Heart left ventricle (tissue), 13 donors: ENCODE results near the gene PGGHG.

Source experiments
- CTCF ChIP-seq, 12 donors: fragments of 200-600 bp; sonication (generic) in 4 of 12; IDR thresholded peaks; one replicate each; pipeline versions ENCODE4 v1.5.0 to v1.8.0; 2018 to 2022; ENCODE audit warnings: antibody characterized with exemption in 12 of 12, mild to moderate bottlenecking in 5 of 12
- POLR2A ChIP-seq, 2 donors: fragments of 450-650 bp; IDR thresholded peaks; one replicate each; pipeline ENCODE4 v1.6.1; 2017; ENCODE audit warnings: antibody characterized with exemption in 2 of 2, mild to moderate bottlenecking in 2 of 2, moderate library complexity in 2 of 2
- donor health status: ischemic (EF 13 %, LVEDD 7.1; RV severe dilation, severe dysfunction).
- donor health status: DM: no; HTN: yes; CAD: no.
- donor health status: DM: no; HTN: no; CAD: no.
- donor health status: ischemic (EF 25% LVEDD 6.9; RV normal size, moderate dysfunction).
- donor health status: ischemic (EF 25% LVEDD 5.7; RV mildly dilated, moderate dysfunction).
- donor health status: ischemic (EF 35%, LVEDD 5.7; RV mildly dilated, moderate dysfunction).
- donor health status: nonischemic (EF 11% LVEDD 7.7; RV severe dilation, severe dysfunction).
- donor health status: DM: yes; HTN: yes; CAD: no.
- donor health status: PGD.
- donor health status: ischemic (EF 29% LVEDD 5.4; RV normal size, mild dysfunction).
- donor health status: nonischemic (EF 23%, LVEDD 6.1; RV moderate dilation, normal function).

- TF ChIP-seq POLR2A (IDR thresholded peaks at IDR 0.05) (no peak), CTCF (IDR thresholded peaks at IDR 0.05) (no peak)
Measured at GRCh38 chr11:284105-285020, 4.6 kb upstream of the PGGHG start.
